GM13976 (cell line): ENCODE results near the gene DNAH1.

ENCODE experiments used
- DNase-seq: peaks from one replicate; pipeline ENCODE4 v3.0.0; 2012; ENCODE audit warnings: low spot score
- CTCF ChIP-seq: IDR thresholded peaks from 2 replicates; pipeline ENCODE4 v1.5.1; 2012; ENCODE audit warnings: borderline replicate concordance, mild to moderate bottlenecking; ENCODE audit not compliant: insufficient read depth; ENCODE audit errors: extremely low read depth, missing control alignments, control extremely low read depth
- in situ Hi-C: fragments of 300-500 bp; cut with MboI; formaldehyde crosslinking; loops from one replicate; pipeline ENCODE4 v1.12.0; 2022; ENCODE audit warnings: low sequenced_read_pairs, mixed read lengths, inconsistent platforms; ENCODE audit not compliant: unreplicated experiment

Gene DNAH1

GRCh38 chr3:52373676-52374075, 57.6 kb downstream of the DNAH1 start:
- TF ChIP-seq CTCF = no peak
- no peak for DNase-seq
- in situ Hi-C loops = no loop called here

- no peak for TF ChIP-seq CTCF
- DNase-seq = no peak
- in situ Hi-C loops = no loop called here
Measured at GRCh38 chr3:52374173-52374572, 58.1 kb downstream of the DNAH1 start.

- no peak for TF ChIP-seq CTCF
- in situ Hi-C loops = no loop called here
- DNase-seq = no peak
Measured at GRCh38 chr3:52379610-52380009, 63.5 kb downstream of the DNAH1 start.

GRCh38 chr3:52380023-52380422, 63.9 kb downstream of the DNAH1 start:
- in situ Hi-C loops = no loop called here
- TF ChIP-seq CTCF = no peak
- no peak for DNase-seq

- no peak for DNase-seq
- TF ChIP-seq CTCF = no peak
- in situ Hi-C loops = no loop called here
Measured at GRCh38 chr3:52381623-52382022, 65.5 kb downstream of the DNAH1 start.

GRCh38 chr3:52383446-52383845, 67.3 kb downstream of the DNAH1 start:
- no peak for TF ChIP-seq CTCF
- in situ Hi-C loops = no loop called here
- no peak for DNase-seq

GRCh38 chr3:52384019-52384761, 68.1 kb downstream of the DNAH1 start:
- no peak for TF ChIP-seq CTCF
- in situ Hi-C loops = no loop called here
- no peak for DNase-seq
